ENCODE measurements around the gene ANKRD33B. TPM values are rescaled to one million over a fixed set of nuclear protein-coding genes. Genes with fewer than 3 reads are reported as not detected.

Gene ANKRD33B
- total RNA-seq, 1 experiment from 2014 or later, result 6.9 TPM

- Histone ChIP-seq H2BK20ac (ENCODE audit: low read depth, low read length, poor library complexity, severe bottlenecking) (no peak overlapping the region), H3K79me1 (ENCODE audit: insufficient read depth, low read depth, low read length, poor library complexity, severe bottlenecking) (no peaks in the 10 kb centered on the region), H3T11ph (ENCODE audit: low read length) (no peak overlapping the region), H2AFZ (ENCODE audit: low read length) (no peak overlapping the region), H3K79me2 (ENCODE audit: insufficient read depth, low read length) (no peaks in the 10 kb centered on the region), H3K9ac (ENCODE audit: extremely low read depth, insufficient read length, low read length) (no peak overlapping the region), H2BK15ac (ENCODE audit: low read depth, low read length) (no peak overlapping the region), H3K23me2 (ENCODE audit: insufficient read length, low read depth, low read length, poor library complexity, severe bottlenecking) (no peaks in the 10 kb centered on the region), H2AK5ac (ENCODE audit: insufficient read length, low read length) (no peak overlapping the region), H3K27ac (ENCODE audit: insufficient read length, low read depth, low read length) (no peak overlapping the region), H3K4me2 (ENCODE audit: insufficient read depth, insufficient read length, low read length) (no peak overlapping the region), H3K23ac (ENCODE audit: insufficient read length, low read depth, low read length) (no peak overlapping the region), H3K4me1 (ENCODE audit: insufficient read depth, low read length) (peaks cover 14% of the 10 kb centered on the region; the same call in 1 of the 2 replicates), H2BK5ac (ENCODE audit: insufficient read length, low read length) (no peak overlapping the region), H3K9me3 (ENCODE audit: control insufficient read depth, low read depth, low read length) (no peaks in the 10 kb centered on the region), H3K14ac (ENCODE audit: insufficient read depth, low read length) (no peak overlapping the region), H3K4ac (ENCODE audit: low read depth, low read length) (no peak overlapping the region), H3K18ac (ENCODE audit: insufficient read length, low read depth, low read length) (no peak overlapping the region), H2BK12ac (ENCODE audit: insufficient read length, low read depth, low read length) (no peak overlapping the region), H4K5ac (ENCODE audit: insufficient read length, low read depth, low read length) (no peak overlapping the region), H4K91ac (ENCODE audit: insufficient read length, low read depth, low read length) (no peak overlapping the region), H4K20me1 (ENCODE audit: control insufficient read depth, insufficient read depth, insufficient read length) (no peaks in the 10 kb centered on the region), H3K27me3 (ENCODE audit: insufficient read depth, low read length) (no peaks in the 10 kb centered on the region), H4K8ac (replicated peaks; ENCODE audit: insufficient read length, low read depth, low read length) (no peak overlapping the region), H2BK120ac (ENCODE audit: low read depth, low read length, poor library complexity, severe bottlenecking) (no peak overlapping the region), H3K56ac (ENCODE audit: insufficient read length, low read depth, low read length) (no peak overlapping the region)
- peak; percentile 31; the same call in 1 of the 3 replicates for TF ChIP-seq CTCF (conservative IDR thresholded peaks at IDR 0.05)
- H3K4me1 Mint-ChIP-seq, result peaks cover 27 to 35% of the 10 kb centered on the region in 2 experiments
- H3K9me3 Mint-ChIP-seq, result peaks cover 2 to 3% of the 10 kb centered on the region in 2 experiments; a peak in 3 of 5 replicates
- peaks cover 2% of the 10 kb centered on the region; the same call in 1 of the 2 replicates for H3K27me3 Mint-ChIP-seq (ENCODE audit: low read depth)
- H3K4me3 Mint-ChIP-seq, result no peak overlapping the region
- no peaks in the 10 kb centered on the region; a peak in 1 of 7 replicates for H3K36me3 Mint-ChIP-seq (ENCODE audit: insufficient read depth in 1 of 3, low read depth in 3 of 3)
- WGBS (ENCODE audit: extremely low coverage, insufficient read length, low lambda C conversion rate), result no CpG with 5 or more reads among the region's 5 CpGs
- peak overlapping the region in 1 of 3 experiments; percentile 52; a peak in 2 of 7 replicates for H3K27ac Mint-ChIP-seq
- no peak for DNase-seq
Measured at GRCh38 chr5:10612251-10612650, 48.4 kb downstream of the ANKRD33B start.
